Right lung (tissue), 5 donors: ENCODE measurements around the gene GJD3. TPM values are rescaled to one million over a fixed set of nuclear protein-coding genes. Genes with fewer than 3 reads are reported as not detected.

Experiments
- DNase-seq, 2 donors: peaks; one replicate each; pipeline ENCODE4 v3.0.0-alpha.2; 2013
- polyA plus RNA-seq, 5 donors: library from polyadenylated mRNA; unstranded; fragments of 120-200 nt; gene quantifications; one replicate each; pipeline versions ENCODE4 v1.2.1 to v1.2.3, GENCODE V29; 2013; ENCODE audit warnings: inconsistent platforms in 1 of 5, low replicate concordance in 1 of 5; ENCODE audit not compliant: insufficient read length in 5 of 5, insufficient read depth in 1 of 5

GJD3 gene
- polyA plus RNA-seq, 5 donors = 0.70 TPM; not detected in 4

- DNase-seq = no peak
These were observed 21.9 kb downstream of the GJD3 start for GRCh38 chr17:40342504-40343218.

GRCh38 chr17:40341808-40342503, 22.6 kb downstream of the GJD3 start:
- DNase-seq = peak in 1 of 2 donors; percentile 80

GRCh38 chr17:40340880-40341807, 23.4 kb downstream of the GJD3 start:
- DNase-seq = peak; percentile 75 to 76

GRCh38 chr17:40340327-40340726, 24.2 kb downstream of the GJD3 start:
- no peak for DNase-seq

- no peak for DNase-seq
These were observed 25.4 kb downstream of the GJD3 start for GRCh38 chr17:40338941-40339649.

GRCh38 chr17:40338058-40338457, 26.5 kb downstream of the GJD3 start:
- DNase-seq = no peak

GRCh38 chr17:40337351-40337750, 27.2 kb downstream of the GJD3 start:
- no peak for DNase-seq

GRCh38 chr17:40335620-40336019, 28.9 kb downstream of the GJD3 start:
- DNase-seq = no peak

- DNase-seq = no peak
These were observed 30.6 kb downstream of the GJD3 start for GRCh38 chr17:40333781-40334448.

- DNase-seq = peak; percentile 82 to 85
These were observed 32.5 kb downstream of the GJD3 start for GRCh38 chr17:40331743-40332641.

- DNase-seq = no peak
These were observed 33.6 kb downstream of the GJD3 start for GRCh38 chr17:40330850-40331470.

- no peak for DNase-seq
These were observed 34.4 kb downstream of the GJD3 start for GRCh38 chr17:40329839-40330794.

- DNase-seq = no peak
These were observed 36.2 kb downstream of the GJD3 start for GRCh38 chr17:40328386-40328766.

- no peak for DNase-seq
These were observed 36.7 kb downstream of the GJD3 start for GRCh38 chr17:40327735-40328385.

GRCh38 chr17:40327244-40327729, 37.2 kb downstream of the GJD3 start:
- DNase-seq = no peak

GRCh38 chr17:40326832-40327199, 37.7 kb downstream of the GJD3 start:
- no peak for DNase-seq

- DNase-seq = no peak
These were observed 38.3 kb downstream of the GJD3 start for GRCh38 chr17:40326014-40326831.
